GM20431 (cell line): Measurements from ENCODE around the gene C3orf49.

ENCODE experiments used
- in situ Hi-C: fragments of 300-500 bp; cut with MseI, MboI; formaldehyde crosslinking; loops from one replicate; pipeline ENCODE4 v1.15.0; 2020; ENCODE audit warnings: low sequenced_read_pairs; ENCODE audit not compliant: unreplicated experiment

C3orf49 gene

DNA sequence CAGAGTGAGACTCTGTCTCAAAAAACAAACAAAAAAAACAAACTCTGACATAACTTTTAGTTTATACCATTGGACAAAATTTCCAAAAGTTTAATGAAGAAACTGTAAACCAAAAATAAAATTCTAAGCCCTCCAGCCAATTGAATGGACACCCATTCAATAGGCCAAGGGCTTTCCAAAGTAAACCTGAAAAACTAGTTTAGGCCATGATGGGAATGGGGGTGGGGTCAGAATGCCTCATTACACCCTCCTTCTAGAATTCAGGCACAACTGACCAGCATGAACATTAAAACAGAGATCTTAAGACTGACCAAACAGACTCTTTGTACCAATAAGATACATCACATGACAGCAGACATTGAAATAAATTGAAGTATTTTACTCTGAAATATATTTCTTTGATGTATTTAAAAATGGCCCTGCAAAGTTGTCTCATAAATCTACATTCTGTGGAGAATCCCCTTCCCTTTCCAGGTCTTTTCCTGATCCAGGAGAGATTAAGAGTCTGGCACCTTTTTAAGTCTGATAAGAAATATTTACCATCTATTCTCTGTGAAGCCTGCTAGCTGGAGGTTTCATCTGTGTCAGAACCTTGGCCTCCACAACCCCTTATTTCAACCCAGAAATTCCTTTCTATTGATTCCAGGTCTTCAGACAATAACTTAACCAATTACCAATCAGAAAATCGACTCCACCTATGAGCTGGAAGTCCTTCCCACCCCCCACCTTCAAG, 28.8 kb downstream of the C3orf49 start:
- in situ Hi-C loops, result no loop called here

DNA sequence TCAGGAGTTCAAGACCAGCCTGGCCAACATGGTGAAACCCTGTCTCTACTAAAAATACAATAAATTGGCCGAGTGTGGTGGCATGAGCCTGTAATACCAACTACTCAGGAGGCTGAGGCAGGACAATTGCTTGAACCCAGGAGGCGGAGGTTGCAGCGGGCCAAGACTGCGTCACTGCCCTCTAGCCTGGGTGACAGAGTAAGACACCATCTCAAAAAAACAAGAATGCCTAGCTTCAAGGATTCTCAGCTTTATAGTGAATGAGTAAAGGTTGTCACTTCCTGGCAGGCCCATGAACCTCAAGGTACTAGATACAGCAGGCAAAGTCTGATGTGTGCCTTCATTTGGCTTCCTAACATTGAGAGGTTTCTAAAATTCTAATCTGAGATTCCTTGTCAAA, 30.1 kb downstream of the C3orf49 start:
- in situ Hi-C loops, result no loop called here

DNA sequence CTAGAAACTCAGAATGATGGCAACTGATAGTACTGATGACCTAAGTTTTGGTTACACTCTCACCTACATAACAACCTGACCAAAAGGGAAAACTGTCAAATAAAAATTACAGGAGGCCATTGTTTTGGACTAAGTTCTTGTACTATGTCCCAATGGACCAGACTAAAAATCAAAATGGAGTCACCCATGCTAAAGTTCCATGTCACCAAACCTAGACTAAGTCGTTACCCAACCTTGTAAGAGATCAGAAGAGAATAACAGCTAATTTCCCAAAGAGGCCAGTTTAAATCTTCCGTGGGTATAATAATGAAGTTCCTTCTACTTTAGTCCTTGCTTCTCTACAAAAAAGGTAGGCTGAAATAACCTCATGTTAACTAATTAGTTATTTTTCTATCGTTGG, 32.2 kb downstream of the C3orf49 start:
- in situ Hi-C loops, result no loop called here

DNA sequence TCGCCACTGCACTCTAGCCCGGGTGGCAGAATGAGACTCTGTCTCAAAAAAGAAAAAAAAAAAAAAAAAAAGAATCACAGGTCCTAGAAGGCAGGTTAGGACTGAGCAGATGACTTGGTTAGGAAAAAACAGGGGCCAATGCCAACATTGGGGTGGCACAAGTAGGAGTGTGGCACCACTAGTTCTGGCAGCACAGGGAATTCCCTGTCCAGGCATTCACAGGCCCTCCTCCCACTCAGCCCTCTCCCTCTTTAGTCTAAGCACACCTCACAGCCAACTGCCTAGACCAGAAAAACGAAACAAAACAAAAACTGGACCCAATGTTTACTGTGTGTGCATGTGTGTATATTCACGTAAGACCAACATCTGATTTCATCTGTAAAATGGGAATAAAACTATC, 34.0 kb downstream of the C3orf49 start:
- in situ Hi-C loops, result no loop called here

DNA sequence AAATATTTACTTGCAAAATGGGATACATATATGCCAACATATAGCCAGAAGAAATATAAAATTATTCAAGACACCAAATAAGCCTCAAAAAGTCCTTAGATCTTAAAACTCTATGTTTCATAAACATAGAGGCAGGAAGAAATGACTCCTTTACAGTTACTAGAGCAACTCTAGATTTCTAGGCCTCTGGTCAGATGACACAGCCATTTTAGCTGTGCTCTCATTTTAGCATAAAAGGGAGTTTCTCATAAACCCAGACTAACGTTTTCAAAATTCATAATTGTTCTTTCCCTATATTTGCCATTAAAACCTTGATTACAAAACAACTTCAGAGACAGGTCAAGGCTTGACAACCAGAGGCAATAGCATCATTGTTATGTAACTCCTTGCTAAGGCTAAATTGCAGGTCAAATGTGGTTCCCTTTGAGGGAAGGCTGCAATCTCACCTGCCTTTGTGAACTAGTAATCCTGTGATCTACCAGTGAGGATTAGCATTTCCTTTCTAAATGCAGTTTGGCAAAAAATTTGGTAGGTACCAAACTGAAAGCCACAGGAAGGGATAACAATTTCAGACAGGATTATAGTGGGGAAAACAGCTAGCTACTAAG, 36.3 kb downstream of the C3orf49 start:
- in situ Hi-C loops, result no loop called here

GRCh38 chr3:63857311-63857710, 38.2 kb downstream of the C3orf49 start:
- in situ Hi-C loops, result no loop called here

- in situ Hi-C loops, result no loop called here
Measured at GRCh38 chr3:63860776-63861175, 41.7 kb downstream of the C3orf49 start.

DNA sequence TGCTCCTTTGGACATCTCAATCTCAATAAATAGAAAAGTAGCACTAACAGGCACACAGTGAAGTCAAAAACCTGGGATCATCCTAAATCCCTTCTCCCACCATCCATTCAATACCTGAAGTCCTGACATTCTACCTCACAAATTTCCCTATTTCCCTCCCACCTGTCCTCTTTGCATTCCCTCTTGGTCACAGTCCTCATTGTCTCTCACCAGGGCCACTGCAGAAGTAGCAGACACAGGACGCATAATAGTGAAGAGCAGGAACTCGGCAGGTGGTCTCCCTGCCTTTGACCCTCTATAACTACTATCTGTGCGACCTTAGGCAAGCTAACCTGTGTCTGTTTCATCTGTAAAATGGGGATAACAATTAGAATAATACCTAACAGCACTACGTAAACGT, 42.2 kb downstream of the C3orf49 start:
- in situ Hi-C loops, result no loop called here

- in situ Hi-C loops, result no loop called here
Measured at GRCh38 chr3:63862804-63863149, 43.7 kb downstream of the C3orf49 start.

DNA sequence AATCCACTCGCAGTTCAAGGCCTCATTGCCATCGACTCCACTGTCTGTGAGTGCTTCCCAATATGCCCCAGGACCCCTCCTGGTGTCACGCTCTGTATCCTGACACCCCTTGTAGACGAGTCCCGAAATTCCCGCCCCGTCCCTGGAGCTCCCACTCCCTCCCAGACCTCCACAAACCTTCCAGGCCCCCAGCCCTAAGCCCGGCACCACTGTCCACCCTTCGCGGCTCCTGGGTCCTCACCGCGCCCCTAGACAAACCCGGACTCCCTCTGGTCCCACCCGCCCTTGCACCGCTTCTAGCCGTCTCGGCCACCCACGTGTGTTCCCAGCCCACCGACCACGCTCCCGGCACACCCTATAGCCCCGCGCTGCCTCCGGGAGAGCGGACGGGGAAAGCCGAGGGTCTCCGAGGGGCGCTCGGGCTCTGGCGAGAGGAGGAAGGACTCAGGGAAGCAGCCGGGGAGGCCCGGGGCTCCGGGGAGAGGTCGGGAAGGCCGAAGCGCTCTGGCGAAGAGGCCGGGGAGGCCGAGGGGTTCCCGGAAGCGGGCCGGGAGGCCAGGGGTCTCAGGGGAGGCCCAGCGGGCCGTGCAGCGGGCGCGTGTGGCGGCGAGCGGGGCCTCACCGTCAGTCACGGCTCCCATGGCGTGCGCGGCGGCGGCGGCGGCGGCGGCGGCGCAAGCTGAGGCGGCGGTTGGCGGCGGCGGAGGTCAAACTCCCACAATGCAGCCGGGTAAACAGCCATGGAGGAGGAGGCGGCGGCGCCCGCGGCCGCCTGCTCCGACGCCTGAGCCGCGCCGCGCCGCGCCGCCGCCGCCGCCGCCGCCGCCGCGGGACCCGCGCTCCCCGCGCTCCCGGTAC, 44.3 kb downstream of the C3orf49 start, which contains the start of the genes ATXN7 and THOC7:
Gene ATXN7, plus strand, starts transcription at position 718 of the 858 bp plus-strand sequence. CDS start 48,732 bp downstream, outside the sequence.
Gene THOC7, minus strand, starts transcription at position 656 of the 858 bp plus-strand sequence. Its CDS starts 15 bp downstream, at position 641.
- in situ Hi-C loops, result no loop called here

DNA sequence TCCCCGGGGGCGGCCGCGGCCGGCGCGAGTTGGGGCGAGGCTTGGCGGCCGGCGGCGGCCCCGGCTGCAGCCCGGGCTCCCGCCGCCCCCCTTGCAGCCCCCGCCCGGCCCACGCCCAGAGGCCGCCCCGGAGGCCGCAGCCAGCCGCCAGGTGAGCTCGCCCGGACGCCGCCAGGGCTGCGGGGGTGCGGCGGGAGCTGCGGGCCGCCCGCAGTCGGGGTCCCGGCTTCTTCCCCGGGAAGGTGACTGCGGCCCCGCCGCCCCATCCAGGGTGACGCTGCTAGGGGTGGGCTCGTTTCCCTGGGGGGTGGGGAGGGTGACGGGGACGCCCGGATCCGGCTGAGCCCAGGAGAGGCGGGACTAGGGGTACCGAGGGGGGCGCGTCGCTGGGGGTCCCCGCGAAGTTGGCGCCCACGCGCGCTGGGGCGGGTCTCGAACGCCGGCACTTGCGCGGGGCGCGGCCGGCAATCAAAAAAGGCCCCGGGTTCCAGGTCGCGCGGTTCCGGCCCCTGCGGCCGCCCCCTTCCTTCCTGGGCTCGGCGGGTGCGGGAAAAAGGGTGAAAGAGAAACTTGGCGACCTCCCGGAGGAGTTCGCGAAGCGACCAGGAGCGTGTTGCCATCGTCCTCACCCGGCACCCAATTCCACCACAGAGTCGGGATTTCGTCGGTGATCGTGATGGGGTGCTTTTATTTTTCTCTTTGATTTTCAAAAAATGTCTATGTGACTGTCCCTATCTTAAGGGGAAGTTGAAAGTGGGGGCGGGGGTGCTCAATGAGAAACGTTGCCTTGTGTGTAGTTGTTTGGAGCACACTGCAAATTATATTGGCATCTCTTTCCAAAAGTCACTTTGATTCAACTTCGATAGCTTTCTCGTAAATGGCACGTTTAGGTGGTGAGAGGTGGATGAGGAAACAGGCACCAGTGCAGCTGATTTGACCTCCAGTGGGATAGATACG, 45.2 kb downstream of the C3orf49 start:
- in situ Hi-C loops, result no loop called here

GRCh38 chr3:63864965-63865327, 45.8 kb downstream of the C3orf49 start:
- in situ Hi-C loops, result no loop called here

- in situ Hi-C loops, result no loop called here
Measured at GRCh38 chr3:63867225-63867624, 48.1 kb downstream of the C3orf49 start.

DNA sequence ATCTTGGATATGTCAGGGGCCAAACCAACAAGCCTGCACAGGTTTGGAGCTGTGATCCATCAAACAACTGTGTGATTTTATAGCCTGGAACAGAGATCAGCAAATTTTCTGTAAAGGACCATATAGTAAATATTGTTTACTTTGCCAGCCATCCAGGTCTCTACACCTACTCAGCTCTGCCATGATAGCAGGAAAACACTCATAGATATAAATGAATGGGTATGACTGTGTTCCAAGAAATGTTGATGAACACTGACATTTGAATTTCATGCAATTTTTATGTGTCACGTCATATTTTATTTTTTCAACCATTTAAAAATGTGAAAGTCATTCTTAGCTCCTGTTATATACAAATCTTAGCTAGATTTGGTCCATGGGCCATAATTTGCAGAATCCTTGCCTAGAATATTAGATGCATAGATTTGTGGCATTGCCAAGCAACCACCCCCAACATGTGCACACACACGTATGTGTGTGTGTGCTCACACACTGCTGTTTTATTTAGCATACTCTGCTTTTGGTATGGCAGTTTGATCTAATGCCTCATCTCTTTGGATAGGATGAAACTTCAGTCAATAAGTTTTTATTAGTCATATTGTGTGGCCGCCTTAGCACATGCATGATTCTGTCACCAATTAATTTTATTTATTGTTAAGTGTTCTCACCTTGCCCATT, 51.0 kb downstream of the C3orf49 start:
- in situ Hi-C loops, result no loop called here

- in situ Hi-C loops, result no loop called here
Measured at GRCh38 chr3:63870615-63871005, 51.5 kb downstream of the C3orf49 start.

DNA sequence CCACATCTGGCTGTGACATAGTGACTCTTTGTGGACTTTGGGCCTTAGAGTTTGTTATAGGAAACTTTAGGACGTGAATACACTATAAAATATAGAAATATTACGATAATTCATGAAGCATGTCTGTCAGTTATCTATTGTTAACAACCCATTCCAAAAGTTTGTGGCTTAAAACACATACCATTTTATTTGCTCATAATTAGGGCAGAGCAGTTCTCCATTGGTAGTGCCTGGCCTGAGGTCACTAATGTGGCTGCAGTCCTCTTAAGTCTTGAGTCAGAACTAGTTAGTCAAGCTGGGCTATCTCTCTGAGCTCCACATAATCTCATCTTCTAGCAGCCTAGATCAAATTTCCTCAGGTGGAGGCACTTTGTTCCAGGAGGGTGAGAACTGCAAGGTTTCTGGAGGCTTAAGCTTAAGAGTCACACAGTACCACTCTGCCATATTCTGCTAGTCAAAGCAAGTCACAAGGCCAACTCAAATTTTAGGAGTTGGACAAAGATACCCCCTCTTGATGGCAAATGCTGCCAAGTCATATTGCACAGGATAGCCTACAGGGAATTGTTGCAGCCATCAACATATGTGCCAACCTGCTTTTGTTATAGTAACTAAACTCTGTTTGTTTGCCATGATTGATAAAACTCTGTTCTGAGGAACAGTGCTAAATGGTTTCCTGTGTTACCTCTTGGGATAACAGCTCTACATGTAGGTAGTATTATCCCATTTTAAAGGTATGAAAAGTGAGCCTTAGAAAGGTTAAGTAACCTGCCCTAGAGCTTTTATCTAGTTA, 53.2 kb downstream of the C3orf49 start:
- in situ Hi-C loops, result no loop called here

DNA sequence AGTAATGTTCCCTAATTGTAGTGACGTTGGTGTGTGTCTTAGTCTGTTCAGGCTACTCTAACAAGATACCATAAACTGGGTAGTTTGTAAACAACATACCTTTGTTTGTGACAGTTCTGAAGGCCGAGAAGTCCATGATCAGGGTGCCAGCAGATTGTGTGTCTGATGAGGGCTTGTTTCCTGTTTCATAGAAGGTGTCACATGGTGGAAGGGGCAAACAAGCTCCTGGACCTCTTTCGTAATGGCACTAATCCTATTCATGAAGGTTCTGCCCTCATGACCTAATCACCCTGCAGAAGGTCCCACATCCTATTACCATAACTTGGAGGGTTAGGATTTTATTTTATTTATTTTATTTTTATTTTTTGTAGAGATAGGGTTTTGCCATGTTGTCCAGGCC, 55.7 kb downstream of the C3orf49 start:
- in situ Hi-C loops, result no loop called here

- in situ Hi-C loops, result no loop called here
Measured at GRCh38 chr3:63875510-63875909, 56.4 kb downstream of the C3orf49 start.

DNA sequence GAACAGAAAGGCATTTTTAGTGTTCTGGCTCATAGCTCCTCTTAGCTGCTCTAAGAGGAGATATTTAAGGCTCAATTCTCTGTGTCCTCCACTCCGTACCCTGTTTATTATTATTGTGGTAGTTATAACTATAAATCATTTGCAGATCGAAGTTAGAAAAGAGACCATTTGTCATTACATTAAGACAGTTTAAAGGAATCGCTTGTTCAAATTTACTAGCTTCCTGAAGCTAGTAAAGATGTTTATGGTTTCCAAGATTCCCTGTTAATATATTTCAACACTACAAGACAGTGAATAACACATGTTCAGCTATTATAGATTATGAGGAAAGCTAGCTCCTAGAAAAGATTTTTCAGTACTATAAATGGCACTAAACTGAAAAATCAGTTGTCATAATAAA, 57.2 kb downstream of the C3orf49 start:
- in situ Hi-C loops, result no loop called here
